ENCODE results near the gene C2CD3. TPM values are rescaled to one million over a fixed set of nuclear protein-coding genes. Genes with fewer than 3 reads are reported as not detected.

The C2CD3 gene
- total and polyA plus RNA-seq, 4 experiments from 2014 or later = 4.5 to 52.7 (median 26.5) TPM

- H3K4me1 ChIP-seq (ENCODE audit: insufficient read depth, low read length) = peaks cover 9% of the 10 kb centered on the region
- peaks cover 0 to 10% (median 8%) of the 10 kb centered on the region in 4 donors for H3K4me1 Mint-ChIP-seq
- DNase-seq = no peak
- H3K36me3 ChIP-seq (ENCODE audit: insufficient read depth, low read length) = peaks cover 13% of the 10 kb centered on the region
- no peaks in the 10 kb centered on the region for H3K9me3 ChIP-seq (ENCODE audit: control insufficient read depth in 1 of 2, low read length in 2 of 2)
- H3K27ac Mint-ChIP-seq = peak overlapping the region in 1 of 7 donors; percentile 56
- H3K4me3 ChIP-seq (ENCODE audit: low read length in 2 of 2) = no peak overlapping the region
- H3K4me3 Mint-ChIP-seq = no peak overlapping the region
- no peaks in the 10 kb centered on the region for H3K27me3 ChIP-seq (ENCODE audit: insufficient read depth, low read length)
- ChIA-PET CTCF (ENCODE audit: partially characterized antibody) (no interaction called here), POLR2A (ENCODE audit: partially characterized antibody) (no interaction called here)
- no peaks in the 10 kb centered on the region for H3K9me3 Mint-ChIP-seq
- H3K27me3 Mint-ChIP-seq = no peaks in the 10 kb centered on the region
- H3K27ac ChIP-seq (ENCODE audit: low read depth, low read length) = no peak overlapping the region
- H3K36me3 Mint-ChIP-seq = peaks cover 50 to 54% of the 10 kb centered on the region in 2 donors
- intact Hi-C loops (cut with micrococcal nuclease) = no loop called here
These were observed 76.4 kb downstream of the C2CD3 start for GRCh38 chr11:74094393-74094792.

- H3K36me3 ChIP-seq (ENCODE audit: insufficient read depth, low read length) = peaks cover 15% of the 10 kb centered on the region
- CTCF ChIA-PET (ENCODE audit: partially characterized antibody) = interaction anchor here (1.5 to 2.0 kb wide), 2 partner anchors 126 to 128 kb away, joined by 4 to 5 read pairs; no protein-coding TSS in a partner anchor
- no peak for DNase-seq
These were observed 78.4 kb downstream of the C2CD3 start for GRCh38 chr11:74092425-74092824.

GRCh38 chr11:74091549-74091948 is 79.3 kb downstream of the C2CD3 start:
- Mint-ChIP-seq H3K27ac (peak overlapping the region in 1 of 7 donors; percentile 54), H3K9me3 (no peaks in the 10 kb centered on the region), H3K27me3 (no peaks in the 10 kb centered on the region), H3K4me1 (peaks cover 0 to 2% (median 1%) of the 10 kb centered on the region in 4 donors), H3K4me3 (no peak overlapping the region), H3K36me3 (peaks cover 39 to 42% of the 10 kb centered on the region in 2 donors)
- POLR2A ChIA-PET (ENCODE audit: partially characterized antibody) = no interaction called here
- Histone ChIP-seq H3K9me3 (ENCODE audit: control insufficient read depth in 1 of 2, low read length in 2 of 2) (no peaks in the 10 kb centered on the region), H3K27me3 (ENCODE audit: insufficient read depth, low read length) (no peaks in the 10 kb centered on the region), H3K27ac (ENCODE audit: low read depth, low read length) (no peak overlapping the region), H3K4me3 (ENCODE audit: low read length in 2 of 2) (no peak overlapping the region), H3K4me1 (ENCODE audit: insufficient read depth, low read length) (peaks cover 9% of the 10 kb centered on the region), H3K36me3 (ENCODE audit: insufficient read depth, low read length) (peaks cover 15% of the 10 kb centered on the region)
- intact Hi-C loops (cut with micrococcal nuclease) = no loop called here
- no peak for DNase-seq
- CTCF ChIA-PET (ENCODE audit: partially characterized antibody) = interaction anchor here (1.5 to 2.0 kb wide), 2 partner anchors 125 to 127 kb away, joined by 4 to 5 read pairs; no protein-coding TSS in a partner anchor

More at GRCh38 chr11:74092425-74092824, 78.4 kb downstream of the C2CD3 start:
- H3K9me3 Mint-ChIP-seq = no peaks in the 10 kb centered on the region
- peak overlapping the region in 1 of 7 donors; percentile 24 for H3K27ac Mint-ChIP-seq
- Histone ChIP-seq H3K4me1 (ENCODE audit: insufficient read depth, low read length) (peaks cover 9% of the 10 kb centered on the region), H3K4me3 (ENCODE audit: low read length in 2 of 2) (no peak overlapping the region), H3K27me3 (ENCODE audit: insufficient read depth, low read length) (no peaks in the 10 kb centered on the region), H3K27ac (ENCODE audit: low read depth, low read length) (no peak overlapping the region), H3K9me3 (ENCODE audit: control insufficient read depth in 1 of 2, low read length in 2 of 2) (no peaks in the 10 kb centered on the region)
- no peaks in the 10 kb centered on the region for H3K4me1 Mint-ChIP-seq
- POLR2A ChIA-PET (ENCODE audit: partially characterized antibody) = no interaction called here
- no peaks in the 10 kb centered on the region for H3K27me3 Mint-ChIP-seq
- H3K4me3 Mint-ChIP-seq = no peak overlapping the region
- H3K36me3 Mint-ChIP-seq = peaks cover 46 to 47% of the 10 kb centered on the region in 2 donors
- intact Hi-C loops (cut with micrococcal nuclease) = no loop called here

GRCh38 chr11:74090701-74091100 is 80.1 kb downstream of the C2CD3 start:
- H3K36me3 Mint-ChIP-seq = peaks cover 36 to 47% of the 10 kb centered on the region in 2 donors
- intact Hi-C loops (cut with micrococcal nuclease) = loop anchor here (1.0 kb wide), 1 partner anchor 126 kb away; no protein-coding TSS in a partner anchor
- no peaks in the 10 kb centered on the region for H3K27me3 Mint-ChIP-seq
- DNase-seq = peak in 4 of 5 donors; percentile 4 to 11 (median 8)
- H3K27ac ChIP-seq (ENCODE audit: low read depth, low read length) = no peak overlapping the region
- peaks cover 9% of the 10 kb centered on the region for H3K4me1 ChIP-seq (ENCODE audit: insufficient read depth, low read length)
- H3K4me3 ChIP-seq (ENCODE audit: low read length in 2 of 2) = no peak overlapping the region
- POLR2A ChIA-PET (ENCODE audit: partially characterized antibody) = no interaction called here
- peaks cover 4 to 10% (median 7%) of the 10 kb centered on the region in 4 donors for H3K4me1 Mint-ChIP-seq
- H3K27me3 ChIP-seq (ENCODE audit: insufficient read depth, low read length) = no peaks in the 10 kb centered on the region
- no peak overlapping the region for H3K4me3 Mint-ChIP-seq
- H3K36me3 ChIP-seq (ENCODE audit: insufficient read depth, low read length) = peaks cover 18% of the 10 kb centered on the region
- H3K9me3 Mint-ChIP-seq = no peaks in the 10 kb centered on the region
- CTCF ChIA-PET (ENCODE audit: partially characterized antibody) = interaction anchor here (2.0 kb wide), 1 partner anchor 124 kb away, joined by 5 read pairs; no protein-coding TSS in a partner anchor
- H3K9me3 ChIP-seq (ENCODE audit: control insufficient read depth in 1 of 2, low read length in 2 of 2) = no peaks in the 10 kb centered on the region
- H3K27ac Mint-ChIP-seq = no peak overlapping the region

- intact Hi-C loops (cut with micrococcal nuclease) = no loop called here
- H3K27ac ChIP-seq (ENCODE audit: low read depth, low read length) = no peak overlapping the region
- no peak overlapping the region for H3K4me3 ChIP-seq (ENCODE audit: low read length in 2 of 2)
- Mint-ChIP-seq H3K27ac (peak overlapping the region; percentile 33 to 85 (median 68)), H3K27me3 (no peaks in the 10 kb centered on the region), H3K9me3 (no peaks in the 10 kb centered on the region), H3K4me3 (no peak overlapping the region), H3K36me3 (peaks cover 53 to 54% of the 10 kb centered on the region in 2 donors), H3K4me1 (peaks cover 6 to 15% (median 8%) of the 10 kb centered on the region in 4 donors)
- peaks cover 27% of the 10 kb centered on the region for H3K36me3 ChIP-seq (ENCODE audit: insufficient read depth, low read length)
- ChIA-PET POLR2A (ENCODE audit: partially characterized antibody) (interaction anchor here (0.9 kb wide), 1 partner anchor 114 kb away, joined by 3 read pairs; no protein-coding TSS in a partner anchor), CTCF (ENCODE audit: partially characterized antibody) (no interaction called here)
- H3K4me1 ChIP-seq (ENCODE audit: insufficient read depth, low read length) = peaks cover 9% of the 10 kb centered on the region
- H3K9me3 ChIP-seq (ENCODE audit: control insufficient read depth in 1 of 2, low read length in 2 of 2) = no peaks in the 10 kb centered on the region
- peak; percentile 16 to 39 (median 27) for DNase-seq
- H3K27me3 ChIP-seq (ENCODE audit: insufficient read depth, low read length) = no peaks in the 10 kb centered on the region
These were observed 84.4 kb downstream of the C2CD3 start for GRCh38 chr11:74086242-74086884.

- Mint-ChIP-seq H3K36me3 (peaks cover 57% of the 10 kb centered on the region in 2 donors), H3K27me3 (no peaks in the 10 kb centered on the region), H3K9me3 (no peaks in the 10 kb centered on the region), H3K4me3 (no peak overlapping the region), H3K4me1 (peaks cover 6 to 15% (median 9%) of the 10 kb centered on the region in 4 donors), H3K27ac (peak overlapping the region; percentile 15 to 90 (median 69))
- peaks cover 4% of the 10 kb centered on the region for H3K4me1 ChIP-seq (ENCODE audit: insufficient read depth, low read length)
- intact Hi-C loops (cut with micrococcal nuclease) = no loop called here
- peaks cover 24% of the 10 kb centered on the region for H3K36me3 ChIP-seq (ENCODE audit: insufficient read depth, low read length)
- ChIA-PET POLR2A (ENCODE audit: partially characterized antibody) (no interaction called here), CTCF (ENCODE audit: partially characterized antibody) (no interaction called here)
- H3K9me3 ChIP-seq (ENCODE audit: control insufficient read depth in 1 of 2, low read length in 2 of 2) = no peaks in the 10 kb centered on the region
- no peaks in the 10 kb centered on the region for H3K27me3 ChIP-seq (ENCODE audit: insufficient read depth, low read length)
- no peak overlapping the region for H3K4me3 ChIP-seq (ENCODE audit: low read length in 2 of 2)
- DNase-seq = no peak
- H3K27ac ChIP-seq (ENCODE audit: low read depth, low read length) = no peak overlapping the region
These were observed 85.3 kb downstream of the C2CD3 start for GRCh38 chr11:74085542-74085892.

GRCh38 chr11:74084796-74085541 is 85.8 kb downstream of the C2CD3 start:
- Histone ChIP-seq H3K27ac (ENCODE audit: low read depth, low read length) (no peak overlapping the region), H3K36me3 (ENCODE audit: insufficient read depth, low read length) (peaks cover 24% of the 10 kb centered on the region), H3K4me1 (ENCODE audit: insufficient read depth, low read length) (no peaks in the 10 kb centered on the region), H3K9me3 (ENCODE audit: control insufficient read depth in 1 of 2, low read length in 2 of 2) (no peaks in the 10 kb centered on the region), H3K27me3 (ENCODE audit: insufficient read depth, low read length) (no peaks in the 10 kb centered on the region), H3K4me3 (ENCODE audit: low read length in 2 of 2) (no peak overlapping the region)
- Mint-ChIP-seq H3K4me1 (peaks cover 6 to 15% (median 9%) of the 10 kb centered on the region in 4 donors), H3K36me3 (peaks cover 57 to 61% of the 10 kb centered on the region in 2 donors), H3K27me3 (no peaks in the 10 kb centered on the region), H3K27ac (peak overlapping the region in 4 of 7 donors; percentile 67 to 90 (median 75)), H3K4me3 (no peak overlapping the region), H3K9me3 (no peaks in the 10 kb centered on the region)
- ChIA-PET POLR2A (ENCODE audit: partially characterized antibody) (interaction anchor here (1.0 to 1.3 kb wide), 2 partner anchors 90 to 110 kb away, joined by 3 read pairs; no protein-coding TSS in a partner anchor), CTCF (ENCODE audit: partially characterized antibody) (no interaction called here)
- intact Hi-C loops (cut with micrococcal nuclease) = no loop called here
- DNase-seq = no peak

All from CD4-positive, alpha-beta memory T cell (primary cell).